HG03097 (cell line): ENCODE results near the gene CHKB.
"Not testable (repeated sequence)": the region's sequence is repeated elsewhere in the genome, so short reads cannot be mapped to it uniquely, and the experiment has no call there.

Experiments used
- ATAC-seq: cut with Tn5 transposase; IDR thresholded peaks from one replicate; pipeline ENCODE4 v1.9.1; 2021; ENCODE audit not compliant: unreplicated experiment, low FRiP score

Gene CHKB

DNA sequence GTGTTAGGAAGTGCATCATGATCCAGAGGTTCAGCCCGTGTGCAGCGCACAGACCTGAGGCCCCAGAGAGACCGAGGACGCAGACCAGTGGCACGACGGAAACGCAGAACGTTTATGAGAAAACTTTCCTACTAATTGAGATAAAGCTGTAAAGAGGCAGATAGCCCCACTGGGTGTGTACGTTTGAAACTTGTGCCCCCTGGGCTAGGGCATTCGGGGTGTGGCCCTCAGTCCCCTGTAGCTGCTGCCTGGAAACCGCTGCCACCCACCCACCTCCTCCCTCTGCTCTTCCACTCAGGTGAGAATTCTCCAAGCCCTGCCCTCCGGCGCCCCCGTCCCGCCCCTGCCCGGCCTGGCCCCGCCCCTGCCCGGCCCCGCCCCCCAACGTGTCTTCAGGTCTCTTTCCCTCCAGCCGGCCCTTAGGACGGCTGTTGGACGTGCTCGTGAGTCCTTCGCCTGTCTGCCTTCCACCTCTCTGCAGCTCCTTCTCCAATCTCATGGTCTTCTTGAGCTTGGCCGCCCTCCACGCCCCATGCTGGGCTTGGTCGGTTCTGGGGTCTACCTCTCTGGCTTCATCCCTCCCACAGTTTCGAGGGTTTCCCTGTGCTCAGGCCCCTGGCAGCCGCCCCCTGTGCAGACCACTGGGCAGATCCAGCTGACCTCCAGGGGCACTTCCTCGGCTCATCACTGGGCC lies 30.0 kb upstream of the CHKB start:
- no peak for ATAC-seq

DNA sequence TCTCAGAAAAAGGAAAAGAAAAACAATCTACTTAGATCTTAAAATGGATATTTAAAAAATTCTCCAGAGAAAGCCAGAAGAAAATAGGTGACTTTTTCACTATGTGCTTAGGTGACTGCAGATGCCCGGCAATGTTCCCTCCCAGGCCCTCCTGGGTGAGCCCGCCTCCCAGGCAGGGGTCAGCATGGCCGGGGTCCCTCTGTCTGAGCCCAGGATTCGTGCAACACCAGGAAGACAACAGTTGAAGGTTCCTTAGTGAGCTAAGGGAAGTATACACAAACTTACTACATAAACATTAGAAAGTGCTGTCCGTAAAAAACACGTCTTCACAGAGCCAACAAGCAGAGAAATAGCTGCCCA lies 29.5 kb upstream of the CHKB start:
- ATAC-seq = no peak

GRCh38 chr22:50611341-50612060 lies 28.9 kb upstream of the CHKB start:
- ATAC-seq = no peak

DNA sequence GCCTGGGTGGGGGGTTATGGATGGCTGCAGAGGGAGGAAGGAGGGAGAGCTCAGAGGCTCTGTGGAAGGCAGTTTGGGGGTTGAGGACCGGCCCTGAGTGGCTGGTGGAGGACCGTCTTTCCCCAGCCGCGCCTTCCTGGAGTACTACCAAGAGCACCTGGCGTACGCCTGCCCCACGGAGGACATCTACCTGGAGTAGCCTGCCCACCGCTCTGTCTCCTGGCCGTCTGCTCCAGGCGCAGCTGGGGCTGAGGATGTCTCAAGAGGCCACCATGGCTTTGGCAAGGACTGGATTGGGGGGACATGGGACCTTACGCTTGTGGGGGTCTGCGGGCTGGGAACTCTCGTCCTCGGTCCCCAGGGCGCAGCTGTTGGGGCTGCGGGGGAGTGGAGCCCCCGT lies 27.9 kb upstream of the CHKB start:
- no peak for ATAC-seq

DNA sequence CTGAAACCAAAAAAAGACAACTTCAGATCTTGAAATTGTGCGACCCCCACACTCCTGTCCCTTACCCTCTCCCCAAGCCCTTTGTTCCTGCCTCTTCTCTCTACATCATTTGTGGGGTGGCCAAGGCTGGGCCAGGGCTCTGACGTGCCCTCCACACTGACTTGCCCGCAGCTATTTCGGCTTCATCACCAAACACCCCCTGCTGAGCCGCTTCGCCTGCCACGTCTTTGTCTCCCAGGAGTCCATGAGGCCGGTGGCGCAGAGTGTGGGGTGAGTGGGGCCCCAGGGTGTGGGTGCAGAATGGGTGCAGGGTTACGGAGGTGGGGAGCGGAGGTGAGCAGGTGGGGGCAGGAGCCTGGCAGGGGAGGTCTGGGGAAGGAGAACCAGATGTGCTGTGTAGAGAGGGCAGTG lies 27.4 kb upstream of the CHKB start:
- no peak for ATAC-seq

- ATAC-seq = no peak
These were observed 26.9 kb upstream of the CHKB start for GRCh38 chr22:50609599-50609998.

GRCh38 chr22:50608996-50609395 lies 26.3 kb upstream of the CHKB start:
- no peak for ATAC-seq

DNA sequence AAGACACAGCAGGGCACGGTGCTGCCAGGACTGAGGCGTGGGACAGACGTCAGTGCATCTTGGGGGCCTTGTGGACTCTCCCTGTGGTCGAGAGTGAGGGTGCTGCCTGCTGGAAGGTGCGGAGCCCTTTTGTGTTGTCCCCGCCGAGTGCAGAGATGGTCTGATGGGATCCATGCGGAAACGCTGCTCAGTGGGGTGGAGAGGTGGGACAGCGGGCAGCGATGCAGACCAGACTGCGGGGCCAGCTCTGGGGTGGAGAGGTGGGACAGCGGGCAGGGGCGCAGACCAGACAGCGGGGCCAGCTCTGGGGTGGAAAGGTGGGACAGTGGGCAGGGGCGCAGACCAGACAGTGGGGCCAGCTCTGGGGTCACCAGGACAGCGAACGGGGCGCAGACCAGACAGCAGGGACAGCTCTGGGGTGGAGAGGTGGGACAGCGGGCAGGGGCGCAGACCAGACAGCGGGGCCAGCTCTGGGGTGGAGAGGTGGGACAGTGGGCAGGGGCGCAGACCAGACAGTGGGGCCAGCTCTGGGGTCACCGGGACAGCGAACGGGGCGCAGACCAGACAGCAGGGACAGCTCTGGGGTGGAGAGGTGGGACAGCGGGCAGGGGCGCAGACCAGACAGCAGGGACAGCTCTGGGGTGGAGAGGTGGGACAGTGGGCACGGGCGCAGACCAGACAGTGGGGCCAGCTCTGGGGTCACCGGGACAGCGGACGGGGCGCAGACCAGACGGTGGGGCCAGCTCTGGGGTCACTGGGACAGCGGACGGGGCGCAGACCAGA lies 25.6 kb upstream of the CHKB start:
- not testable (repeated sequence) for ATAC-seq

GRCh38 chr22:50607659-50608020 lies 25.0 kb upstream of the CHKB start:
- ATAC-seq = no peak

- no peak for ATAC-seq
These were observed 24.5 kb upstream of the CHKB start for GRCh38 chr22:50606946-50607658.

DNA sequence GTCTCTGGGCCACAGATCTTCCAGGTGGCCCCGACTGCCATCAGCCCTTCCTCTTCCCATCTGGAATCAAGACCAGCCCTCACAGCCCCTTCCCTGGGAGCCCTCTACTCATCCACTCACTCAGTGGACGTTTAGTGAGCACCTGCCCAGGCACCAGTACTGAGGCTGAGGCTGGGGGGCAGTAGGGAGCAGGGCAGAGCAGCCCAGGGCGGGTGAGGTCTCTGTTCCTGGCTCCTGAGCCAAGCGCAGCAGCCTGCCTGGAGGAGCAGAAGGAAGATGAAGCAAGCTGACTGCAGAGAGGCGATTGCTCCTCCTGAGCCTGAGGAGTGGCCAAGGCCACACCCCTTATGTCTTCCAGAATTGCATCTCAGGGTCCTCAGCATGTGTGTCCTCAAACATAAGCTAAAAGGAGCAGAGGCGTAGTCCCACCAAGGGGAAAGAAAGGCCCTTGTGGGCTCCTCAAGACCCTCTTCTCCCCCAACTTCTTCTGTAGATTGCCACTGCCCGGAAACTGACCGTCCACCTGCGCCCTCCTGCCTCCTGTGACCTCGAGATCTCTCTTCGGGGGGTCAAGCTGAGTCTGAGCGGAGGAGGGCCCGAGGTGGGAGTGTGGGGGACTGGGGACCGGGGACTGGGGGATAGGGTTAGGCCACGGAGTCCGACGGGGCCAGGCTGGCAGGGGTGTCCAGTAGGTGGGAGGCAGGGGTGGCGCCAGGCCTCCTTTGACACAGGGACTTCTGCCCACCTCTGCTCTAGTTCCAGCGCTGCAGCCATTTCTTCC lies 23.7 kb upstream of the CHKB start:
- no peak for ATAC-seq

GRCh38 chr22:50605613-50606074 lies 23.0 kb upstream of the CHKB start:
- ATAC-seq = no peak

DNA sequence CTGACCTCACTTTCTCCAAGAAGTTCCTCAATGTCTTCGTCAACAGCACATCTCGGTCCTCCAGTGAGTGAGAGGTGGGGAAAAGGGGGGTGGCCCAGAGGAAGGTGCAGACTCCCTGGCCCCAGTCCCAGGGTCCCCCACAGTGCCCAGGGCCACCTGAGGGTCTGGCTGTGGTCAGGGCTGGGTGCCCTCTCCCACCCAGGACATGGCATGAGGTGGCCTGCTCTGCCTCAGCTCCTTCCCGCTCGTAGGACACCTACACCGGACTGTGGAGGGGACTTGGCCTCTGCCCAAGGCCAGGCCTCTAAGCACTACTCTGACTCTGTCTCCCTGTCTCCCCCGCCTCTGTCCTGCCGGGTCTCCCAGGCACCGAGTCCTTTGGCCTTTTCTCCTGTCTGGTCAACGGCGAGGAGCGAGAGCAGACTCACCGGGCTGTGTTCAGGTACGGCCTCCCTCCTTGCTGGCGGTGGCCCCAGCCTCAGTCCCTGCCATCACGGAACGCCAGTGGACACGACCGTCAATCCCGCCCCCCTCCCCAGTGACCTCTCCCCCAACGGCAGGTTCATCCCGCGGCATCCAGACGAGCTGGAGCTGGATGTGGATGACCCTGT lies 22.5 kb upstream of the CHKB start:
- no peak for ATAC-seq

DNA sequence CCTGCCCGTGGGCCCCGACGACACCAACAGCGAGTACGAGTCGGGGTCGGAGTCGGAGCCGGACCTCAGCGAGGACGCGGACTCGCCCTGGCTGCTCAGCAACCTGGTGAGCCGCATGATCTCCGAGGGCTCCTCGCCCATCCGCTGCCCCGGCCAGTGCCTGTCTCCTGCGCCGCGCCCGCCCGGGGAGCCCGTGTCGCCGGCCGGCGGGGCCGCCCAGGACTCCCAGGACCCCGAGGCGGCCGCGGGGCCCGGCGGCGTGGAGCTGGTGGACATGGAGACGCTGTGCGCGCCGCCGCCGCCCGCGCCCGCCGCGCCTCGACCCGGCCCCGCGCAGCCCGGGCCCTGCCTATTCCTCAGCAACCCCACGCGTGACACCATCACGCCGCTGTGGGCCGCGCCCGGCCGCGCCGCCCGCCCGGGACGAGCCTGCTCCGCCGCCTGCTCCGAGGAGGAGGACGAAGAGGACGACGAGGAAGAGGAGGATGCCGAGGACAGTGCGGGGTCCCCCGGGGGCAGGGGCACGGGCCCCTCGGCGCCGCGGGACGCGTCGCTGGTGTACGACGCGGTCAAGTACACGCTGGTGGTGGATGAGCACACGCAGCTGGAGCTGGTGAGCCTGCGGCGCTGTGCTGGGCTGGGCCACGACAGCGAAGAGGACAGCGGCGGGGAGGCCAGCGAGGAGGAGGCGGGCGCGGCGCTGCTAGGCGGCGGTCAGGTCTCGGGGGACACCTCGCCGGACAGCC lies 21.8 kb upstream of the CHKB start:
- ATAC-seq = no peak

GRCh38 chr22:50603511-50604255 lies 21.0 kb upstream of the CHKB start:
- no peak for ATAC-seq

GRCh38 chr22:50602338-50602700 lies 19.7 kb upstream of the CHKB start:
- no peak for ATAC-seq

DNA sequence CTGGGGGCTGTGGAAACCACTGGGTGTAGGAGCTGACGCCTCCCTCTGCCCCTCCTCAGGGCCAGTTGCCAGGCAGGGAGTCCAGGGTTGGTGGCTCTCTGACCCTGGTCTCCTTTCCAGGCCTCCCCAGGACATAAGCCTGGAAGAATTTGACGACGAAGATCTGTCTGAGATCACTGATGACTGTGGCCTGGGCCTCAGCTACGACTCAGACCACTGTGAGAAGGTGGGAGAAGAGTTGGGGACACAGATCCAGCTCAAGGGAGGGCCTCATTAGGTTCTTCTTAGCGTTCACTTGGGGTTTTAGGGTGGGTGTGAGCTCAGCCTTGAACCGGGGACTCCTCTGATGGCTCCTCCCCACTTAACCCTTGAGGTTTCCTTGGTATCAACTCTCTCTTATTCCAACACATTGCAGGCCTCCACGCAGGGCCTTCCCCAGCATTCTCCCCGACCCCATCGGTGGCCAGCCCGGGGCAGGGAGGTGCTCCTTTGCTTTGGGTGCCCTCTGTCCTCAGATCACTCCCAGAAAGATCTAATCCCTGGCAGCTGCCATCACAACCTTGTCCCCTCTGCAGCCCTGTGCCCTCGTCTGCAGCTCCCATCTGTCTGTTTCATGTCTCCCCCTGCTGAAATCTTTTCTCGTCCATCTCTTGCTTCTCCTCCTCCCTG lies 19.2 kb upstream of the CHKB start:
- no peak for ATAC-seq
